Natural killer cell treated with Interleukin-12 subunit alpha and Interleukin-12 subunit beta and Interleukin-15 and Interleukin-18, amount 100 ng/mL, for 72 hours (primary cell): ENCODE data around the gene LRP1B. TPM values are rescaled to one million over a fixed set of nuclear protein-coding genes. Genes with fewer than 3 reads are reported as not detected.
"Not testable (repeated sequence)": the region's sequence is repeated elsewhere in the genome, so short reads cannot be mapped to it uniquely, and the experiment has no call there.

Source experiments
- ATAC-seq, 2 donors: fragments of 150-1000 bp; cut with Tn5 transposase in 1 of 2; sonication (Bioruptor Pico), chemical (Tn5 transposase) in 1 of 2; 2 replicates each; pipeline ENCODE4 v1.10.0; 2021
- DNase-seq: peaks from one replicate; pipeline ENCODE4 v3.0.0; 2022; ENCODE audit warnings: low spot score
- H3K27ac Mint-ChIP-seq, 2 donors: 1 replicate in 1 of 2; 2 replicates in 1 of 2; pipeline ENCODE4 v1.8.0; 2022; ENCODE audit warnings: mixed read lengths in 2 of 2, mild to moderate bottlenecking in 1 of 2, moderate library complexity in 1 of 2
- H3K27me3 Mint-ChIP-seq, 2 donors: 1 replicate in 1 of 2; 2 replicates in 1 of 2; pipeline ENCODE4 v1.8.0; 2022; ENCODE audit warnings: mixed read lengths in 2 of 2
- H3K36me3 Mint-ChIP-seq: one replicate; pipeline ENCODE4 v1.8.0; 2022; ENCODE audit warnings: mixed read lengths
- H3K4me1 Mint-ChIP-seq, 2 donors: 1 replicate in 1 of 2; 2 replicates in 1 of 2; pipeline ENCODE4 v1.8.0; 2022; ENCODE audit warnings: low read depth in 2 of 2, mixed read lengths in 2 of 2, mild to moderate bottlenecking in 1 of 2
- H3K4me3 Mint-ChIP-seq: one replicate; pipeline ENCODE4 v1.8.0; 2022; ENCODE audit warnings: mixed read lengths
- H3K9me3 Mint-ChIP-seq: 2 replicates; pipeline ENCODE4 v1.8.0; 2022; ENCODE audit warnings: mixed read lengths
- total RNA-seq, 2 donors: library from RNA; stranded (reverse); gene quantifications; one replicate each; pipeline ENCODE4 v1.2.3, GENCODE V29; 2022

The LRP1B gene
- total RNA-seq, 2 donors from 2014 or later: not detected

DNA sequence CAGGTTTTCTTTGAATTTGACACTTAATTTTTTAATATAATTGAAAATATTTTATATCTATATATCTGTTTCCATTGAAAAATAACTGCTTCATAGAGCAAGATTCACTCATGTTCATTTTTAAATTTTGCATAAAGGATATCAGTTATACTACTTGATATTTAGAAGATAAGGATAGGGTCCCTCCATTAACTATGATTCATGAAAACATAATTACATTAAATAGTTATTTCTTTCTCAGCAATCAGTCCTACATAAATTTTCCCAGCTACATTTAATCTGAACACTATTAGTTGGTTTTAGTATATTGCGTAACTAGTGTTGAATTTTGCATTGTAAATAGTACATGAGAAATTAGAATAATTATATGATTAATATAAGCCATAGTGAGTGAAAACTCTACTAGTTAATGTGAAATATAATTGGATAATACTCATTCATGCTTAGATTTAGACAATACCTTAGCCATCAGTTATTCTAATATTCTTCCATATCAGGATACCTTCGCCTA lies 42.7 kb downstream of the LRP1B start:
- Mint-ChIP-seq H3K4me1 (no peaks in the 10 kb centered on the region), H3K36me3 (peaks cover 5% of the 10 kb centered on the region), H3K27ac (no peak overlapping the region), H3K27me3 (no peaks in the 10 kb centered on the region), H3K9me3 (peaks cover 11% of the 10 kb centered on the region), H3K4me3 (no peak overlapping the region)
- ATAC-seq (no peak), DNase-seq (no peak)

DNA sequence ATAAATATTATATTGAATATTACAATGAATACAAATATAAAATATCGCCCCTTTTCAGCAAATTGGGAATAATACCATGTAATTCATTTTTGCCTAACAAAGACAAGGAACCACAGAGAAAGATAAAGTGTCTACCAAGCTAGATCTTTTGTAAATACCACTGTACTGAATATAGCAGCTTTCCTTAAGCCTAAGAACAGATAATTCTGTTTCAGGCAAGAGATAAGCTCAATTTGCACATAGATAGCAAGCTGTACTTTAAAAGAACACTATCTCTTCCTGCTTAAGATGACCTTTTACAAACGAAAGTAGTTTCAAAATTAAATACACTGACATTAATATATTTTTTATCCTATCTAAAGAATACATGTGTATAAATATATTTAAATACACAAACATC lies 43.2 kb downstream of the LRP1B start:
- not testable (repeated sequence) for H3K27me3 Mint-ChIP-seq, H3K36me3 Mint-ChIP-seq, H3K4me3 Mint-ChIP-seq, DNase-seq, H3K4me1 Mint-ChIP-seq, H3K27ac Mint-ChIP-seq, ATAC-seq
- peaks cover 14% of the 10 kb centered on the region for H3K9me3 Mint-ChIP-seq

DNA sequence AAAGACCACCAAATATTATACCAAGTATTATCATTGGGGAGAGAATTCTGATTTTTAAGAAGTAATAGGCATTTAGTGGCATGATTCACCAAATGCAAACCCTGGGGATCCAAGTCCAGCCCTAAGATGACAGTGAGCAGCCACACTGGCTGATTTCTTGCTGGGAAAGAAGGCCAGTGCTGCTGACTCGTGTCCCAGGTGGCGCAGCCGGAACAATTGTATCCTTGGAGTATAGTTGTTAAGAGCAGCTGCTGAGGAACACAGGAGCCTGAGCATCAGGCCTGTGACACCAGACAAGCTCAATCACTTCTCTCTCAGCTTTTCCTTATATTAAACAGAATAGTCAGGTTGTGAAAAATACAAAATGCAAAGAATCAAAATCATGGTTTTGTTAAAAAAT lies 48.4 kb downstream of the LRP1B start:
- no peak overlapping the region for H3K27ac Mint-ChIP-seq
- H3K9me3 Mint-ChIP-seq: peaks cover 20% of the 10 kb centered on the region
- H3K4me1 Mint-ChIP-seq: no peaks in the 10 kb centered on the region
- H3K4me3 Mint-ChIP-seq: no peak overlapping the region
- H3K36me3 Mint-ChIP-seq: peaks cover 5% of the 10 kb centered on the region
- ATAC-seq (no peak), DNase-seq (no peak)
- no peaks in the 10 kb centered on the region for H3K27me3 Mint-ChIP-seq

DNA sequence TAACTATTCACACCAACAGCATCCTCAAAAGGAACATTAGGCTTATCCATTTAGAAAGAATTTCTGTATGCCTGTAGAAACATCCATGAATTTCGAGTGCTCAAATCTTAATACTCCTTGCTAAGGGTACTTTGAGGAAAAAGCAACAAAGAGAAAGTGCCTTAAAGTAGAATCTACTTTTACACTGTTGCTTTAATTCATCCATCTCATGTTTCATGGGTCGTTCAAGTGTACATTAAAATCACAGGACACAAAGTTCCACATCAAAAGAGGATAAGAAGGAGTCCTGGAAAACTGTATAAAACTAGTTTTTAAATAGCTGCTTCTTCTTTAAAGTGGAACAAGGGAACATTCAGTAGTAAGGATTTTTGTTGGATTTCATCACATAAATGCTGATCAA lies 54.5 kb downstream of the LRP1B start:
- no peak for DNase-seq
- Mint-ChIP-seq H3K4me1 (no peaks in the 10 kb centered on the region), H3K4me3 (no peak overlapping the region), H3K9me3 (peaks cover 20% of the 10 kb centered on the region), H3K27me3 (no peaks in the 10 kb centered on the region), H3K36me3 (peaks cover 8% of the 10 kb centered on the region), H3K27ac (no peak overlapping the region)
- ATAC-seq: no peak

DNA sequence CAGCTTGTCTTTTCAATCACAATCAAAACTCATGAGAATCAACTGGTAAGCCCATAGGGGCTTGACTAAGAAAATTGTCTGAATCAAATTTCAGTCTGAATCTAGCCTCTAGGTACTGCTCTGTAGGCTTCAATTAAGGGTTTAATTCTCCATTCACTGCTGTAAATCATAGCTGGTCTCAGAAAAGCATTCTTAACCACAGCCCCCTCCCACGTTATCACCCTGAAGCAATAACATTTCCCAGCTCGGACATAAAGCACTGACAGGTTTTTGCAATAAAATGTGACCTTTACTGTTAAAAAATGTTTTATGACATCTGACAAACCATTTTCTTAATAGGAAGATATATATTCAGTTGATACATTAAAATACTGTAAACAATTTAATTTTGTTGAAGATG lies 55.0 kb downstream of the LRP1B start:
- H3K4me1 Mint-ChIP-seq: no peaks in the 10 kb centered on the region
- H3K36me3 Mint-ChIP-seq: peaks cover 8% of the 10 kb centered on the region

DNA sequence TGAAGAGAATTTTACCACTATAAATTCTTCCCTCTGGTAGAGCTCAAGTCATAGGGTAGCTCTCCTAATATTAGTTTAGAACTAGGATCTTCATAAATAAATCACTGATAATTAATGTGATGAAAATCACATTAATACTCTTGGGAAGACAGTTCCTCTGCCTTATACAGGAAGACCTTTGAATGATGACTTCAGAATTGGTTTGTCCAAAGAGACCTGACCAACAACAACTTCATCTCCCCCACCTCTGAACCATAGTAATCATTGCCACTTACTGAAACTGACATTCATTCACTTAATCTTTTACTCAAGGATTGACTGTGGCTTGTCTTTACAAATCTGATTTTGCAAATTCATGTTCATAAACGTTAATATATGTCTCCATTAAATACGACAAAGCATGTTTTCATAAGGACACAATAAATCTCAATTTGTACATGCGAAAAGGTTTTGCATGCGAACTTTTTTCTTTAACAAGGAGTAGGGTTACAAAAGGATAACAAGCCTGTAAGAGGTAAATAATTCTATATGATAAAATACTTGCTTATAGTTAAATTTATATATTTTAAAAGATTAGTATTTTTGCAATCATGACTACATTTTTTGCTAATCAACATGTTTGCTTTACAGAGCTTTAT lies 61.4 kb downstream of the LRP1B start:
- ATAC-seq (no peak), DNase-seq (no peak)
- peaks cover 9% of the 10 kb centered on the region for H3K9me3 Mint-ChIP-seq
- H3K4me3 Mint-ChIP-seq: no peak overlapping the region
- H3K27ac Mint-ChIP-seq: no peak overlapping the region
- H3K27me3 Mint-ChIP-seq: no peaks in the 10 kb centered on the region
- no peaks in the 10 kb centered on the region for H3K4me1 Mint-ChIP-seq
- H3K36me3 Mint-ChIP-seq: peaks cover 2% of the 10 kb centered on the region

More for the DNA sequence above, 55.0 kb downstream of the LRP1B start:
- Mint-ChIP-seq H3K4me3 (no peak overlapping the region), H3K27me3 (no peaks in the 10 kb centered on the region), H3K27ac (no peak overlapping the region), H3K9me3 (peaks cover 20% of the 10 kb centered on the region)
- ATAC-seq: no peak
- no peak for DNase-seq

DNA sequence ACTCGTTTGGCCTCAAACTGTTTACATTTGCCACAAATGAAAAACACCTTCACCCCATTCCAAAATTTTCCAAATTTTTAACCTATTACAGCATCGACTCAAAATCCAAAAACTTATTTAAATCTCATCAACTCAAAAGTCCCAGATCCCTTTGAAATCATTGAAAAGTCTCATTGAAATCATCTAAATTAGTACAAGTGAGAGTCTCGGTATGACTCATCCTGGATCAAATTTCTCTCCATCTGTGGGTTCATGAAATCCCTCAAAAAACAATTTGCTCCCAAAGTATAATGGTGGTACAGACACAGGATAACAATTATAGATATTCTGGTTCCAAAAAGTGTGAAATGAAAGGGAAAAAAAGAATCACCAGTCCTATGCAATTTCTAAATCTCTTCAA lies 65.1 kb downstream of the LRP1B start:
- H3K27me3 Mint-ChIP-seq: no peaks in the 10 kb centered on the region
- DNase-seq: no peak
- no peak for ATAC-seq
- no peaks in the 10 kb centered on the region for H3K36me3 Mint-ChIP-seq
- no peaks in the 10 kb centered on the region for H3K4me1 Mint-ChIP-seq
- H3K27ac Mint-ChIP-seq: no peak overlapping the region
- H3K9me3 Mint-ChIP-seq: peaks cover 2% of the 10 kb centered on the region
- no peak overlapping the region for H3K4me3 Mint-ChIP-seq

DNA sequence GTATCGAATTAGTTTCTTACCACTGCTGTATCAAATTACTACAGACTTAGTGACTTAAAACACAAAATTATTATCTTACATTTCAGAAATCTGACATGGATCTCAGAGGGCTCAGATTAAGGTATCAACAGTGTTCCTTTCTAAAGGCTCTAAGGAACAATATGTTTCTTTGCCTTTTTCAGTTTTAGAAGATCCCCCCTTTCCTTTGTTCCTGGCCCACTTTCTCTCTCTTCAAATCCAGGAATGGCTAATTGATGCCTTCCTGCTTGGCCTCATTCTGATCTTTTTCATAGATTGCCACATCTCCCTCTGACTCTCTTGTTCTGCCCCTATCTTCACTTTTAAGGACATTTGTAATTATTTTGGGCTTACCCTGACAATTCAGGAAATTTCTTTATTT lies 65.7 kb downstream of the LRP1B start:
- Mint-ChIP-seq H3K27ac (no peak overlapping the region), H3K36me3 (no peaks in the 10 kb centered on the region), H3K9me3 (peaks cover 3% of the 10 kb centered on the region), H3K4me1 (no peaks in the 10 kb centered on the region), H3K4me3 (no peak overlapping the region), H3K27me3 (no peaks in the 10 kb centered on the region)
- DNase-seq (no peak), ATAC-seq (no peak)

DNA sequence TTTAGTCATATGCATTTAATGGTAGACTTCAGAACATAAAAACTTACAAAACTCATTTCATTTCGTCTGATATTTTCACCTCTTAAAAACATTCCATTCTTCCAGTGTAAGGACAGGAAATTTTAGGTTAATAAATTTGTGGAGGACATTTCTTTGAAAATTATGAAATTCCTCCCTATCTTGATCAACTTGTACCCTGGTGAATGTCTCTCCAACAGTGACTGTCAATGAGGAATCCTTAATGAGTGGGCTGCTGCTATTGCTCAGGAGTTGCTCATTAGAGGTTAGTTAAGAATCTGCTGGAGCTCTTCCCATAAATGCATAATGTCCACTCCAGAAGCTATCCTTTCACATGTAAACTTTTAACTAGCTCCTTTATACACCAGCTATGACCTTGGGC lies 69.1 kb downstream of the LRP1B start:
- no peak overlapping the region for H3K4me3 Mint-ChIP-seq

DNA sequence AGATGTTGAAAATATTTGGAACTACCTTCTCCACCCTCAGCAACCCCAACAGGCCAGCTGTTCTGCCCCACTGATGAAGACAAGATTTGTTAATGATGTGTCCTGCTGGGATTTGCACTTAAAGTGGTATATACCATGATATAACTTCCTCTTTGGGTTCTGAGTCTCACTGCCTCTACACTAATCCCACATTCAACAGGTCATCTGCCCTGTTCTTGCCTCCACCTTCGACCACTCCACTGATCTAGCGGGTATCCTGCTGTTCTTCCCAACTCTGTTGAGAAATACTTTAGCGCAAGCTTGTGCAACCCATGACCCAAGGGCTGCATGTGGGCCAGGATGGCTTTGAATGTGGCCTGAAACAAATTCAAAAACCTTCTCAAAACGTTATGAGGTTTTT lies 72.7 kb downstream of the LRP1B start:
- Mint-ChIP-seq H3K9me3 (peaks cover 11% of the 10 kb centered on the region), H3K27ac (no peak overlapping the region), H3K4me3 (no peak overlapping the region), H3K27me3 (no peaks in the 10 kb centered on the region), H3K4me1 (no peaks in the 10 kb centered on the region), H3K36me3 (no peaks in the 10 kb centered on the region)
- DNase-seq (no peak), ATAC-seq (no peak)

More for the DNA sequence above, 69.1 kb downstream of the LRP1B start:
- no peaks in the 10 kb centered on the region for H3K36me3 Mint-ChIP-seq
- no peaks in the 10 kb centered on the region for H3K27me3 Mint-ChIP-seq
- H3K4me1 Mint-ChIP-seq: no peaks in the 10 kb centered on the region
- peaks cover 8% of the 10 kb centered on the region for H3K9me3 Mint-ChIP-seq
- no peak overlapping the region for H3K27ac Mint-ChIP-seq
- no peak for ATAC-seq
- DNase-seq: no peak

DNA sequence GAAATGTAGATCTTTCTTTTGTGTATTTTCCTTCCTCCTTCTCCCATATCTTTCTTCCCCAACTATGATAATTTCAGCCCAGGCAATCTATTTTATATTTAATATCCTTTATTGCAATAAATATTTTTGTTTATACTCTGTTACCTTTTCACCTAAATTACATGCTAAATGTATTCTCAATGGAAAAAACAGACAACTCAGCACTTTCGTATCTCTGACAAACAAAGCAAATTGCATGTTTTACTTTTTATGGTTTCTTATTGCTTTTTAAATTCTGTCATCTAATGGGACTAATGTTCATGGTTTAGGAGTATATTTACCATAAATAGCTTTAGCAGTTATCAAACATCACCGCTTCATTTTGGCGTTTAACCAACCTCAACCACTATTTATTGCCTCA lies 74.0 kb downstream of the LRP1B start:
- no peak overlapping the region for H3K4me3 Mint-ChIP-seq
- H3K36me3 Mint-ChIP-seq: no peaks in the 10 kb centered on the region
- no peaks in the 10 kb centered on the region for H3K4me1 Mint-ChIP-seq
- no peak overlapping the region for H3K27ac Mint-ChIP-seq
- peaks cover 15% of the 10 kb centered on the region for H3K9me3 Mint-ChIP-seq
- no peaks in the 10 kb centered on the region for H3K27me3 Mint-ChIP-seq
- DNase-seq (no peak), ATAC-seq (no peak)

DNA sequence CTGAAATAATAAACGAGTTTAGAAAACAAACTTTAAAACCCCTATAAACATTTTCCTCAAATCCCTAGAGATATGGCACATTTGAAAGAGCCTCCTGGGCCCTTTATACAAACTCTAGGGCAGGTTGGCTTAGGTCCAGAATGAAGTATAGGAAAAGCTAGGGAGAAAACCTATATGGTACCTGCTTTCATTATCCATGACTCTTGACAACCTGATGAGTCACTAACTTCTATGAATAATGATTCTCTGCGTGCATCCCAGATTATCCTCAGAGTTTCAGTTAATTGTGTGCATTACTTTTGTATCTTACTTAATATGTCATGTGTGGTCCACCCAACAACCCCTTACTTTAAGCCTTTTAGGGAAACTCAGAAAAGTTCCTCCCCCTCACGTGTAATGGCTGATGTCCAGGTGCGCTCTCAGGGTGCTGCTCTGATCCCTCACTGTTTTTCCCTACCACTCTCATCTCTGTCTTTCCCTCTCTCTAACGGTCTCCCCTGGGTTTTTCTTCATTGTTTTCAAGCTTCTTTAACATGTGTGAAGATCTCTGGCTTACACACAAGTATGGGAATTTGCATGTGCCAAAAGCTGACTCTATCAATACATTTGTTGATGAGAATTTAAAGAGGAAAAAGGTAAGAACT lies 78.5 kb downstream of the LRP1B start:
- no peaks in the 10 kb centered on the region for H3K27me3 Mint-ChIP-seq
- H3K36me3 Mint-ChIP-seq: no peaks in the 10 kb centered on the region
- ATAC-seq: no peak

DNA sequence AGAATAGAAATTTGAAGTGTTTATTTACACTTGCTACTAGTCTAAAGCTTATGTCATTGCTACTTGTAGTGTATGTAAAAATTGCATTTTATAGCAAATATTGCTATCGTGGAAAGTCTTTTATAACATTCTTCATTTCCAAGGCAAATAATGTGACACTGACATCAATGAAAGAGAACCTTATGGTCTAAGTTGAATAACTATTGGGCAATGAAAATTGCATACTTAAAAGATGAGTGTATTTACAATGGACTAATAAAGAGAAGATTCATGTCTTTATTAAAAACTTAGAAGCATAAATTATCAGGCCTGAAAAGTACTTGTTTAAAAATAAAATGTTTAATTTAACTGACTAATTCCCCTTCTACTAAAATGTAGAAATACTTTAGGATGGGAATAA lies 82.2 kb downstream of the LRP1B start:
- Mint-ChIP-seq H3K27ac (no peak overlapping the region), H3K4me1 (no peaks in the 10 kb centered on the region), H3K9me3 (peaks cover 9% of the 10 kb centered on the region), H3K4me3 (no peak overlapping the region), H3K36me3 (no peaks in the 10 kb centered on the region), H3K27me3 (no peaks in the 10 kb centered on the region)
- ATAC-seq (no peak), DNase-seq (no peak)

More for the DNA sequence above, 78.5 kb downstream of the LRP1B start:
- DNase-seq: no peak
- Mint-ChIP-seq H3K27ac (no peak overlapping the region), H3K4me3 (no peak overlapping the region), H3K4me1 (no peaks in the 10 kb centered on the region), H3K9me3 (peaks cover 16% of the 10 kb centered on the region)

DNA sequence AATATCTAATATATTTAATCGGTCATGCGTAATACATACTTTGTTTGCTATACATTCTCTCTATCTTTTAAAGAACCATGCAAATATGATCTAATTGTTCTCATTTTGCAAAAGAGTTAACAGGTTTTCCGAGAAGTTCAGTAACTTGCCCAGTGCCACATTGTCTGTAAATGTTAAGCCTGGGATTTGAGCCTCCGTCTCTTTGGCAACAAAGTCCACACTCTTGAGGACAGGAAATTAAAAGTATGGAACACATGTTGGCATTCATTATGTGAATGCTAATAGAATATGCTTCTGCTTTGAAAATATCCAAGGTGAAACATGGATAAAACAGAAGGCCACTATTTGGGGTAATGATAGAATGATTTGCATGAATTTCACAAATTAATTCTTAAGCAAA lies 85.2 kb downstream of the LRP1B start:
- Mint-ChIP-seq H3K4me3 (no peak overlapping the region), H3K27ac (no peak overlapping the region), H3K9me3 (peaks cover under 1% of the 10 kb centered on the region), H3K4me1 (no peaks in the 10 kb centered on the region), H3K27me3 (no peaks in the 10 kb centered on the region), H3K36me3 (no peaks in the 10 kb centered on the region)
- ATAC-seq (no peak), DNase-seq (no peak)

DNA sequence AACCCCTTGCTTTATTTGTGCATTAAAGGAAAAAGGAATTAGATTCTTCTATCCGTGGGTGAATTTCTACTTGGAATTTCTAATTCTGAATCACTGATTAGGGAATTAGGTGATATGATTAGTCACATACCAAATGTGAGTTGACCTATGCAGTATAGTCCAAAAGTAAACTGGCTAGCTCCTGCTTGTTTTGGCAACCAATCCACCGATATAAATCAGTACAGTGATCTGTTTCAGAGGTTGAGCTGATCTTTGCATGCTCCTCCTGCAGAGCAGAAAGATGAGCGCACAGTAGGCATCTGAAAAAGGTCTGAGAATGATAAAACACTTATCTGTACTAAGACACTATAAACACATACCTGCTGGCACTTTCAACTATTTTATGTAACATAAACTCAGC lies 86.6 kb downstream of the LRP1B start:
- no peak overlapping the region for H3K4me3 Mint-ChIP-seq
- DNase-seq (no peak), ATAC-seq (no peak)
- no peaks in the 10 kb centered on the region for H3K36me3 Mint-ChIP-seq
- no peak overlapping the region for H3K27ac Mint-ChIP-seq
- no peaks in the 10 kb centered on the region for H3K4me1 Mint-ChIP-seq
- H3K27me3 Mint-ChIP-seq: no peaks in the 10 kb centered on the region
- H3K9me3 Mint-ChIP-seq: no peaks in the 10 kb centered on the region
